Transverse colon (tissue), 3 donors: ENCODE measurements around the gene GPC6.

Experiments
- CTCF ChIP-seq, 5 experiments: fragments of 200-600 bp in 3 of 5; fragments of 450-650 bp in 2 of 5; sonication (generic) in 3 of 5; IDR thresholded peaks; 1 replicate in 2 of 5; 2 replicates in 3 of 5; pipeline ENCODE4 v1.5.1; 2016 to 2017; ENCODE audit warnings: antibody characterized with exemption in 5 of 5, inconsistent platforms in 3 of 5, mild to moderate bottlenecking in 2 of 5, moderate library complexity in 1 of 5
- EP300 ChIP-seq: sonication (generic); formaldehyde crosslinking; IDR thresholded peaks from one replicate; pipeline ENCODE4 v1.6.1; 2017; ENCODE audit warnings: antibody characterized with exemption, low read depth

DNA sequence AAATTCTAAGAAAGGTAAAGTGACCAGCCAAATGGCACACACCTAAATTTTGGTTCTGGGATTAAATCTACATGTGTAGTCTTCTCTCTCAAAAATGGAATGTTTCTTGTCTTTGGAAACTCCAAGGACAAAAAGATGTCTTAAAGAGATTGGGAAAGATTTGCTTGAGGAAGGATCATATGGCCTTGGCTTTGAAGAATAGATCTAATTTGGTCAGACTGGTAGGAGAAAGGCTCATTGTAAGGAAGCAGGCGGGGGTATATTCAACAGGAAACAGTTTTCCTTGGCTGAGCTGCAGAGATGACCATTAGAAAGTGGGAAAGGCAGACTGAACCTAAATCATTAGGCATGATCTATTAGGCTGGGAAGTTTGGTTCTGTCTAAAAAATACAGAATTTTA lies 887.6 kb downstream of the GPC6 start:
- TF ChIP-seq EP300 (no peak), CTCF (IDR thresholded peaks at IDR 0.05) (no peak)
